ENCODE data around the gene DDX51. TPM values are rescaled to one million over a fixed set of nuclear protein-coding genes. Genes with fewer than 3 reads are reported as not detected.
A peak's percentile ranks its signal among the peaks of the same experiment; 100 is the strongest.
"Not testable (repeated sequence)": the region's sequence is repeated elsewhere in the genome, so short reads cannot be mapped to it uniquely, and the experiment has no call there.

The DDX51 gene
- total RNA-seq, 1 donor from 2014 or later = 55.5 TPM

- peaks cover 39% of the 10 kb centered on the region for H3K36me3 Mint-ChIP-seq (ENCODE audit: low read depth)
- H3K9me3 Mint-ChIP-seq = no peaks in the 10 kb centered on the region
- intact Hi-C loops (cut with micrococcal nuclease) = no loop called here
- no peak overlapping the region for H3K4me3 Mint-ChIP-seq
- no peak overlapping the region for H3K27ac Mint-ChIP-seq
- H3K4me1 Mint-ChIP-seq = peaks cover 10% of the 10 kb centered on the region
- no peak for DNase-seq
- H3K27me3 Mint-ChIP-seq = peaks cover 2% of the 10 kb centered on the region
Observed at GRCh38 chr12:132139912-132140311, 4.2 kb downstream of the DDX51 start.

- DNase-seq = no peak
- Mint-ChIP-seq H3K36me3 (ENCODE audit: low read depth) (peaks cover 38% of the 10 kb centered on the region), H3K9me3 (no peaks in the 10 kb centered on the region), H3K27ac (no peak overlapping the region), H3K4me3 (no peak overlapping the region), H3K4me1 (peaks cover 9% of the 10 kb centered on the region), H3K27me3 (peaks cover 1% of the 10 kb centered on the region)
- intact Hi-C loops (cut with micrococcal nuclease) = no loop called here
Observed at GRCh38 chr12:132138941-132139871, 4.9 kb downstream of the DDX51 start.

- Mint-ChIP-seq H3K36me3 (ENCODE audit: low read depth) (peaks cover 33% of the 10 kb centered on the region), H3K9me3 (no peaks in the 10 kb centered on the region), H3K27me3 (no peaks in the 10 kb centered on the region), H3K4me3 (no peak overlapping the region), H3K4me1 (peaks cover 2% of the 10 kb centered on the region), H3K27ac (no peak overlapping the region)
- intact Hi-C loops (cut with micrococcal nuclease) = no loop called here
- no peak for DNase-seq
Observed at GRCh38 chr12:132137483-132138125, 6.5 kb downstream of the DDX51 start.

GRCh38 chr12:132136226-132136625, 7.9 kb downstream of the DDX51 start:
- H3K27ac Mint-ChIP-seq = peak overlapping the region; percentile 34
- H3K9me3 Mint-ChIP-seq; H3K27me3 Mint-ChIP-seq; H3K4me1 Mint-ChIP-seq; intact Hi-C loops (cut with micrococcal nuclease); H3K4me3 Mint-ChIP-seq; DNase-seq: not testable (repeated sequence)
- peaks cover 30% of the 10 kb centered on the region for H3K36me3 Mint-ChIP-seq (ENCODE audit: low read depth)

GRCh38 chr12:132134653-132135183, 9.4 kb downstream of the DDX51 start:
- H3K36me3 Mint-ChIP-seq (ENCODE audit: low read depth) = peaks cover 21% of the 10 kb centered on the region
- H3K27me3 Mint-ChIP-seq; H3K4me1 Mint-ChIP-seq; intact Hi-C loops (cut with micrococcal nuclease); H3K27ac Mint-ChIP-seq; H3K4me3 Mint-ChIP-seq; H3K9me3 Mint-ChIP-seq; DNase-seq: not testable (repeated sequence)

- no peak for DNase-seq
- intact Hi-C loops (cut with micrococcal nuclease) = no loop called here
- peaks cover 20% of the 10 kb centered on the region for H3K36me3 Mint-ChIP-seq (ENCODE audit: low read depth)
- H3K4me3 Mint-ChIP-seq = no peak overlapping the region
- peaks cover 2% of the 10 kb centered on the region for H3K4me1 Mint-ChIP-seq
- H3K27me3 Mint-ChIP-seq = no peaks in the 10 kb centered on the region
- no peak overlapping the region for H3K27ac Mint-ChIP-seq
- no peaks in the 10 kb centered on the region for H3K9me3 Mint-ChIP-seq
Observed at GRCh38 chr12:132133952-132134652, 10.0 kb downstream of the DDX51 start.

- no peak for DNase-seq
- Mint-ChIP-seq H3K4me3 (no peak overlapping the region), H3K27ac (no peak overlapping the region), H3K9me3 (peaks cover 6% of the 10 kb centered on the region), H3K4me1 (peaks cover under 1% of the 10 kb centered on the region), H3K27me3 (no peaks in the 10 kb centered on the region), H3K36me3 (ENCODE audit: low read depth) (peaks cover 26% of the 10 kb centered on the region)
- intact Hi-C loops (cut with micrococcal nuclease) = no loop called here
Observed at GRCh38 chr12:132132609-132133430, 11.3 kb downstream of the DDX51 start.

- H3K9me3 Mint-ChIP-seq = peaks cover 6% of the 10 kb centered on the region
- H3K4me1 Mint-ChIP-seq = no peaks in the 10 kb centered on the region
- no peak for DNase-seq
- peaks cover 24% of the 10 kb centered on the region for H3K36me3 Mint-ChIP-seq (ENCODE audit: low read depth)
- H3K27me3 Mint-ChIP-seq = no peaks in the 10 kb centered on the region
- H3K4me3 Mint-ChIP-seq = no peak overlapping the region
- H3K27ac Mint-ChIP-seq = no peak overlapping the region
- intact Hi-C loops (cut with micrococcal nuclease) = no loop called here
Observed at GRCh38 chr12:132131952-132132351, 12.2 kb downstream of the DDX51 start.

GRCh38 chr12:132131229-132131628, 12.9 kb downstream of the DDX51 start:
- intact Hi-C loops (cut with micrococcal nuclease) = no loop called here

GRCh38 chr12:132130690-132131089, 13.4 kb downstream of the DDX51 start:
- no peak overlapping the region for H3K4me3 Mint-ChIP-seq
- DNase-seq = no peak
- no peaks in the 10 kb centered on the region for H3K27me3 Mint-ChIP-seq
- no peaks in the 10 kb centered on the region for H3K4me1 Mint-ChIP-seq
- intact Hi-C loops (cut with micrococcal nuclease) = no loop called here
- peaks cover 24% of the 10 kb centered on the region for H3K36me3 Mint-ChIP-seq (ENCODE audit: low read depth)
- peaks cover 6% of the 10 kb centered on the region for H3K9me3 Mint-ChIP-seq
- no peak overlapping the region for H3K27ac Mint-ChIP-seq

More at GRCh38 chr12:132131229-132131628, 12.9 kb downstream of the DDX51 start:
- H3K36me3 Mint-ChIP-seq (ENCODE audit: low read depth) = peaks cover 22% of the 10 kb centered on the region
- no peak for DNase-seq
- no peak overlapping the region for H3K27ac Mint-ChIP-seq
- H3K4me3 Mint-ChIP-seq = no peak overlapping the region
- no peaks in the 10 kb centered on the region for H3K4me1 Mint-ChIP-seq
- H3K9me3 Mint-ChIP-seq = peaks cover 6% of the 10 kb centered on the region
- H3K27me3 Mint-ChIP-seq = no peaks in the 10 kb centered on the region

- Mint-ChIP-seq H3K9me3 (peaks cover 6% of the 10 kb centered on the region), H3K36me3 (ENCODE audit: low read depth) (peaks cover 32% of the 10 kb centered on the region), H3K27ac (no peak overlapping the region), H3K4me1 (no peaks in the 10 kb centered on the region), H3K4me3 (no peak overlapping the region), H3K27me3 (no peaks in the 10 kb centered on the region)
- intact Hi-C loops (cut with micrococcal nuclease) = no loop called here
- DNase-seq = no peak
Observed at GRCh38 chr12:132129007-132129406, 15.1 kb downstream of the DDX51 start.

- Mint-ChIP-seq H3K36me3 (ENCODE audit: low read depth) (peaks cover 34% of the 10 kb centered on the region), H3K9me3 (peaks cover 6% of the 10 kb centered on the region), H3K4me1 (no peaks in the 10 kb centered on the region), H3K27ac (no peak overlapping the region), H3K27me3 (no peaks in the 10 kb centered on the region), H3K4me3 (no peak overlapping the region)
- intact Hi-C loops (cut with micrococcal nuclease) = no loop called here
- DNase-seq = no peak
Observed at GRCh38 chr12:132127041-132127440, 17.1 kb downstream of the DDX51 start.

- no peaks in the 10 kb centered on the region for H3K27me3 Mint-ChIP-seq
- H3K4me1 Mint-ChIP-seq = no peaks in the 10 kb centered on the region
- H3K27ac Mint-ChIP-seq = no peak overlapping the region
- H3K4me3 Mint-ChIP-seq = no peak overlapping the region
- no peak for DNase-seq
- H3K36me3 Mint-ChIP-seq (ENCODE audit: low read depth) = peaks cover 34% of the 10 kb centered on the region
- intact Hi-C loops (cut with micrococcal nuclease) = no loop called here
- H3K9me3 Mint-ChIP-seq = peaks cover 6% of the 10 kb centered on the region
Observed at GRCh38 chr12:132125736-132126135, 18.4 kb downstream of the DDX51 start.

Data from activated CD4-positive, alpha-beta T cell treated with anti-CD3 and anti-CD28 coated beads, Interleukin-2, amount 10 ng/mL, durations not matched to agents 24 days and 14 days (primary cell).